ENCODE results near the gene HAS3. TPM values are rescaled to one million over a fixed set of nuclear protein-coding genes. Genes with fewer than 3 reads are reported as not detected.

HAS3 gene
- total RNA-seq, 1 experiment from 2014 or later = 66.9 TPM

DNA sequence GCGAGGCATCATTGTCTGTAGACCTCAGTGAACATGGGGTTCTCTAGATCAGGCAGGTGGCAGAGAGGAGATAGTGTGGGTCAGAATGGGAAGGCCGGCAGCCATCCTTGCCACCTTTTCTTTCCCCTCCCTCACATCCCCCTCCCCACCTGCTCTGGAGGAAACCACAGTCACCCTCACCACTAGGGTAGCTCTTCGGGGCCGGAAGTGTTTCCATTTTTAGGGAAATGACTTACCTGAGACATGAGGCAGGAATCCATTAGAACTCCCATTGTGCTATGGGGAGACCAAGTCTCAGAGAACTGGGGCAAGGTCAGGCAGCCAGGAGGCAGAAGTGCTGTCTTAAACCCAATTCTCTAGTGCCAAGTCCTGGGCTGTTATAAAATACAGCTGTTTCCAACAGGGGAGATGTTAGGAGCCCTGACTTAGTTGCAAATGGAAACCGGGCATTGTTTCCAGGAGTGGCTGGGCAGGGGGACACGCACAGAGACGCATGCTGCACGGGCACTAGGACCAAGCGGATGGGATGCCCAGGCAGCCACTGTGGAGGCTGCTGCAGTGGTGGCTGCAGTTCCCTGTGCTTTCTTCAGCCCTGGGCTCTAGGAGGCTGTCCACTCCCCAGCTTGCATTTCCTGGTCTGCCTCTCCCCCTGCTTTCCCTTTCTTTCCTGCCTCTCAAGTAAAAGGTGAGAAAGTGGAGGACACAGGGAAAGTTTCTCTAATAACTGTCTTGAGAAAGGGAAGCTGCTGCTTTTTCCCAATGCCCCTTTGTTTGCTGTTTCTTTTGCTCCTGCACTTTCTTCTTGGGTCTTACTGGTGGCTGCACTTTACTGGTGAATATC lies 2.8 kb downstream of the HAS3 start (continued):
- TF ChIP-seq, protein P1, sequence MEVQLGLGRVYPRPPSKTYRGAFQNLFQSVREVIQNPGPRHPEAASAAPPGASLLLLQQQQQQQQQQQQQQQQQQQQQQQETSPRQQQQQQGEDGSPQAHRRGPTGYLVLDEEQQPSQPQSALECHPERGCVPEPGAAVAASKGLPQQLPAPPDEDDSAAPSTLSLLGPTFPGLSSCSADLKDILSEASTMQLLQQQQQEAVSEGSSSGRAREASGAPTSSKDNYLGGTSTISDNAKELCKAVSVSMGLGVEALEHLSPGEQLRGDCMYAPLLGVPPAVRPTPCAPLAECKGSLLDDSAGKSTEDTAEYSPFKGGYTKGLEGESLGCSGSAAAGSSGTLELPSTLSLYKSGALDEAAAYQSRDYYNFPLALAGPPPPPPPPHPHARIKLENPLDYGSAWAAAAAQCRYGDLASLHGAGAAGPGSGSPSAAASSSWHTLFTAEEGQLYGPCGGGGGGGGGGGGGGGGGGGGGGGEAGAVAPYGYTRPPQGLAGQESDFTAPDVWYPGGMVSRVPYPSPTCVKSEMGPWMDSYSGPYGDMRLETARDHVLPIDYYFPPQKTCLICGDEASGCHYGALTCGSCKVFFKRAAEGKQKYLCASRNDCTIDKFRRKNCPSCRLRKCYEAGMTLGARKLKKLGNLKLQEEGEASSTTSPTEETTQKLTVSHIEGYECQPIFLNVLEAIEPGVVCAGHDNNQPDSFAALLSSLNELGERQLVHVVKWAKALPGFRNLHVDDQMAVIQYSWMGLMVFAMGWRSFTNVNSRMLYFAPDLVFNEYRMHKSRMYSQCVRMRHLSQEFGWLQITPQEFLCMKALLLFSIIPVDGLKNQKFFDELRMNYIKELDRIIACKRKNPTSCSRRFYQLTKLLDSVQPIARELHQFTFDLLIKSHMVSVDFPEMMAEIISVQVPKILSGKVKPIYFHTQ (CRISPR knock-in tag; IDR thresholded peaks at IDR 0.05) = no peak
- TF ChIP-seq SMAD4 (CRISPR knock-in tag; IDR thresholded peaks at IDR 0.05) (peak; percentile 42; the same call in 1 of the 2 replicates), ZNF232 (CRISPR knock-in tag; IDR thresholded peaks at IDR 0.05) (no peak)
- TF ChIP-seq, protein P2, sequence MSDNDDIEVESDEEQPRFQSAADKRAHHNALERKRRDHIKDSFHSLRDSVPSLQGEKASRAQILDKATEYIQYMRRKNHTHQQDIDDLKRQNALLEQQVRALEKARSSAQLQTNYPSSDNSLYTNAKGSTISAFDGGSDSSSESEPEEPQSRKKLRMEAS (CRISPR knock-in tag; IDR thresholded peaks at IDR 0.05) = peak; percentile 63

GRCh38 chr16:69108905-69109252 lies 3.4 kb downstream of the HAS3 start:
- ChIA-PET CTCF (interaction anchor here (1.2 to 1.9 kb wide), 5 partner anchors 41 to 207 kb away, joined by 3 to 9 read pairs (median 6); no protein-coding TSS in a partner anchor), POLR2A (interaction anchor here (0.7 to 0.9 kb wide), 2 partner anchors 9 to 15 kb away, joined by 3 read pairs; no protein-coding TSS in a partner anchor)
- Mint-ChIP-seq H3K36me3 (peaks cover 42% of the 10 kb centered on the region), H3K27me3 (ENCODE audit: low read depth) (peaks cover under 1% of the 10 kb centered on the region; the same call in 1 of the 2 replicates), H3K9me3 (no peaks in the 10 kb centered on the region), H3K4me1 (peaks cover 52% of the 10 kb centered on the region), H3K4me3 (peak overlapping the region; percentile 88), H3K27ac (peak overlapping the region; percentile 70)
- TF ChIP-seq CREM (CRISPR knock-in tag; IDR thresholded peaks at IDR 0.05) (no peak), CTCF (IDR thresholded peaks at IDR 0.05) (no peak), RORB (CRISPR knock-in tag; IDR thresholded peaks at IDR 0.05) (no peak), USF1 (CRISPR knock-in tag; IDR thresholded peaks at IDR 0.05) (peak; percentile 59; the same call in 1 of the 2 replicates), USF2 (CRISPR knock-in tag; IDR thresholded peaks at IDR 0.05) (peak; percentile 67), EMX1 (CRISPR knock-in tag; IDR thresholded peaks at IDR 0.05) (no peak), ESRRA (CRISPR knock-in tag; IDR thresholded peaks at IDR 0.05; ENCODE audit: borderline replicate concordance) (no peak), PRRX2 (CRISPR knock-in tag; IDR thresholded peaks at IDR 0.05) (no peak), HMGA2 (CRISPR knock-in tag; IDR thresholded peaks at IDR 0.05) (no peak), ZNF416 (CRISPR knock-in tag; IDR thresholded peaks at IDR 0.05) (no peak), KAT7 (CRISPR knock-in tag; IDR thresholded peaks at IDR 0.05; ENCODE audit: borderline replicate concordance) (no peak), TP53 (CRISPR knock-in tag; IDR thresholded peaks at IDR 0.05) (no peak), E2F4 (CRISPR knock-in tag; IDR thresholded peaks at IDR 0.05; ENCODE audit: borderline replicate concordance, low read depth) (no peak), ZNF423 (CRISPR knock-in tag; IDR thresholded peaks at IDR 0.05) (no peak)
- TF ChIP-seq, protein P3, sequence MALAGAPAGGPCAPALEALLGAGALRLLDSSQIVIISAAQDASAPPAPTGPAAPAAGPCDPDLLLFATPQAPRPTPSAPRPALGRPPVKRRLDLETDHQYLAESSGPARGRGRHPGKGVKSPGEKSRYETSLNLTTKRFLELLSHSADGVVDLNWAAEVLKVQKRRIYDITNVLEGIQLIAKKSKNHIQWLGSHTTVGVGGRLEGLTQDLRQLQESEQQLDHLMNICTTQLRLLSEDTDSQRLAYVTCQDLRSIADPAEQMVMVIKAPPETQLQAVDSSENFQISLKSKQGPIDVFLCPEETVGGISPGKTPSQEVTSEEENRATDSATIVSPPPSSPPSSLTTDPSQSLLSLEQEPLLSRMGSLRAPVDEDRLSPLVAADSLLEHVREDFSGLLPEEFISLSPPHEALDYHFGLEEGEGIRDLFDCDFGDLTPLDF (CRISPR knock-in tag; IDR thresholded peaks at IDR 0.05) = no peak
- ATAC-seq (no peak), DNase-seq (ENCODE audit: low spot score) (no peak)
